ENCODE results near the gene TRPM2.

TRPM2 gene

DNA sequence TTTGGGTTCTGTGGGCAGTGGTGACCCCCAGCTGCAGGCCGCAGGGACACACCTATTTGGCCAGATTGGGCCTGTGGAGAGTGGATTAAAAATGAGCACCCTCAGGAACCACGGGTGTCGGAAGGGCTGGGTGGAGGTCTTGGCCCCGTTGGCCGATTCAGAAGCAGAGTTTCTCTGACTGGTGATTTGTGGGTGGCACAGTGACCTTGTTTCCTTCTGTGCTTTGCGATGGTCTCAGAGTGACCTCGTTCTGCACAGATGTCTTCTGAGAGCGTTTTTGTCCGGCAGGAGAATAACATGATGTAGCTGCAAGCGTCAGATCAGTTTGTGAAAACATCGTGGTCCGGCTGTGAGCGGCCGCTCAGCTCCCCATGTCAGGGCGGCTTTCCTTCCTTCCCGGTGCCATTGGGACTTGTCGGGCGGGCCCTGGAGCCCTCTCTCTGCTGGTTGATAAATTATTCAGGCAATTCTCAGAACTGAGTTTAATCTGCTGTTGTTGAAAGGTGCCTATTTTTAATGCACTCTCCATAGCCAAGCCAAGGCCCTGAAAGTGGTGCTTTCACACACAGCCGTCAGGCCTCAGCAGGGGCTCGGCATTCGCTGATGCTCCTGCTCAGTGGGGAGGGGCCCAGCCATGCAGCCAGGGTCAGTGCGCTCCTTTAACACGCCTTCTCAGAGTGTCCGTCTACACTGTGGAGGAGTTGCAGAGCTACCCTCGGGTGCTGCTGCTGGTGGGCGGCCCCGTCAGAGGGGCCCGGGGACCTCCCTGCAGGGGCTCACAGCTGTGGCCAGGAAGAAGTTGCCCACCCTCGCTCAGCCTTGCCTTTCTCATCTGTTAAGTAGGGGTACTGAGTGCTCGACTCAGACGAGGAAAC lies 26.8 kb downstream of the TRPM2 start:
- H3K9ac ChIP-seq, result no peak overlapping the region
- no peak overlapping the region for H3K27ac ChIP-seq
- no peaks in the 10 kb centered on the region for H3K9me3 ChIP-seq (ENCODE audit: control insufficient read depth, low read length)
- H3K4me3 ChIP-seq (ENCODE audit: low read depth, low read length), result no peak overlapping the region
- no peaks in the 10 kb centered on the region for H3K36me3 ChIP-seq (ENCODE audit: control insufficient read depth, insufficient read depth, low read length)
- no peak overlapping the region for H2AFZ ChIP-seq
- H3K27me3 ChIP-seq (ENCODE audit: control insufficient read depth, insufficient read depth, low read length), result no peaks in the 10 kb centered on the region
- TF ChIP-seq, protein P1, sequence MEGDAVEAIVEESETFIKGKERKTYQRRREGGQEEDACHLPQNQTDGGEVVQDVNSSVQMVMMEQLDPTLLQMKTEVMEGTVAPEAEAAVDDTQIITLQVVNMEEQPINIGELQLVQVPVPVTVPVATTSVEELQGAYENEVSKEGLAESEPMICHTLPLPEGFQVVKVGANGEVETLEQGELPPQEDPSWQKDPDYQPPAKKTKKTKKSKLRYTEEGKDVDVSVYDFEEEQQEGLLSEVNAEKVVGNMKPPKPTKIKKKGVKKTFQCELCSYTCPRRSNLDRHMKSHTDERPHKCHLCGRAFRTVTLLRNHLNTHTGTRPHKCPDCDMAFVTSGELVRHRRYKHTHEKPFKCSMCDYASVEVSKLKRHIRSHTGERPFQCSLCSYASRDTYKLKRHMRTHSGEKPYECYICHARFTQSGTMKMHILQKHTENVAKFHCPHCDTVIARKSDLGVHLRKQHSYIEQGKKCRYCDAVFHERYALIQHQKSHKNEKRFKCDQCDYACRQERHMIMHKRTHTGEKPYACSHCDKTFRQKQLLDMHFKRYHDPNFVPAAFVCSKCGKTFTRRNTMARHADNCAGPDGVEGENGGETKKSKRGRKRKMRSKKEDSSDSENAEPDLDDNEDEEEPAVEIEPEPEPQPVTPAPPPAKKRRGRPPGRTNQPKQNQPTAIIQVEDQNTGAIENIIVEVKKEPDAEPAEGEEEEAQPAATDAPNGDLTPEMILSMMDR (IDR thresholded peaks at IDR 0.05), result no peak
- H3K4me2 ChIP-seq (ENCODE audit: low read length), result no peak overlapping the region
- no peaks in the 10 kb centered on the region for H3K79me2 ChIP-seq
- H3K4me1 ChIP-seq, result no peaks in the 10 kb centered on the region

DNA sequence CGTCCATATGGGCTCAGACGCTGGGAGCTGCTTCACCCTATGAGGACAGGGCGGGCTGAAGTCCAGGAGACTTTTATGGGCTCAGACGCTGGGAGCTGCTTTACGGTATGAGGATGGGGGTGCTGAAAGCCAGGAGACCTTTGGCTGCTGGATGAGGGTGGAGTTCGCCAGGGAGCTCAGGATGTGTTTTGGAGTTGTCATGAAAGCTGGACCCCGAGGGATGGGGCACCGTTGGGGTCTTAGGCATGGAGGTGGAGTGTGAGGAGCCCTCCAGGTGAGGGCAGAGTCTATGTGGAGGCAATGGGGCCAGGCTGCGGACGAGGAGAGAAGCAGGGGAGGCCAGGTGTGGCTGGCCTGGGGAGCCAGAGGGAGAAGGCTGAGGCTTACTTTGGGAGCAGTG lies 27.5 kb downstream of the TRPM2 start:
- Histone ChIP-seq H3K36me3 (ENCODE audit: control insufficient read depth, insufficient read depth, low read length) (no peaks in the 10 kb centered on the region), H3K27me3 (ENCODE audit: control insufficient read depth, insufficient read depth, low read length) (no peaks in the 10 kb centered on the region), H2AFZ (no peak overlapping the region), H3K4me1 (no peaks in the 10 kb centered on the region), H3K4me3 (ENCODE audit: low read depth, low read length) (no peak overlapping the region), H3K79me2 (no peaks in the 10 kb centered on the region), H3K4me2 (ENCODE audit: low read length) (no peak overlapping the region), H3K9me3 (ENCODE audit: control insufficient read depth, low read length) (no peaks in the 10 kb centered on the region), H3K9ac (no peak overlapping the region), H3K27ac (no peak overlapping the region)
- TF ChIP-seq, protein P1 (IDR thresholded peaks at IDR 0.05), result no peak

DNA sequence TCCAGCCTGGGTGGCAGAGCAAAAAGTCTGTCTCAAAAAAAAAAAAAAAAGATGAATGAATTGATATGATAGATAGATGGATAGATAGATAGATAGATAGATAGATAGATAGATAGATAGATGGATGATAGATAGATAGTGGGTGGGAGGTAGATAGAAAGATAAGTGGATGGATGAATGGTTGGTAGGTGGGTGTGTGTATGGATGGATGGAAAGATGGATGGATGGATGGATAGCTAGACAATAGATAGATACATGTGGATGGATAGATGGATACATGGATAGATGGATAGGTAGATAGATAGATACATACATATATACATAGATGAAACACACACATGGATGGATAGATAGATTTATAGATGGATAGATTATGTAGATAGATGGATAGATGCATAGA lies 28.5 kb downstream of the TRPM2 start:
- H3K79me2 ChIP-seq, result no peaks in the 10 kb centered on the region
- no peaks in the 10 kb centered on the region for H3K4me1 ChIP-seq
- no peaks in the 10 kb centered on the region for H3K9me3 ChIP-seq (ENCODE audit: control insufficient read depth, low read length)
- no peak overlapping the region for H3K27ac ChIP-seq
- H3K9ac ChIP-seq, result no peak overlapping the region
- no peak overlapping the region for H3K4me3 ChIP-seq (ENCODE audit: low read depth, low read length)
- no peak overlapping the region for H2AFZ ChIP-seq
- TF ChIP-seq, protein P1 (IDR thresholded peaks at IDR 0.05), result no peak
- H3K27me3 ChIP-seq (ENCODE audit: control insufficient read depth, insufficient read depth, low read length), result no peaks in the 10 kb centered on the region
- no peaks in the 10 kb centered on the region for H3K36me3 ChIP-seq (ENCODE audit: control insufficient read depth, insufficient read depth, low read length)
- no peak overlapping the region for H3K4me2 ChIP-seq (ENCODE audit: low read length)

DNA sequence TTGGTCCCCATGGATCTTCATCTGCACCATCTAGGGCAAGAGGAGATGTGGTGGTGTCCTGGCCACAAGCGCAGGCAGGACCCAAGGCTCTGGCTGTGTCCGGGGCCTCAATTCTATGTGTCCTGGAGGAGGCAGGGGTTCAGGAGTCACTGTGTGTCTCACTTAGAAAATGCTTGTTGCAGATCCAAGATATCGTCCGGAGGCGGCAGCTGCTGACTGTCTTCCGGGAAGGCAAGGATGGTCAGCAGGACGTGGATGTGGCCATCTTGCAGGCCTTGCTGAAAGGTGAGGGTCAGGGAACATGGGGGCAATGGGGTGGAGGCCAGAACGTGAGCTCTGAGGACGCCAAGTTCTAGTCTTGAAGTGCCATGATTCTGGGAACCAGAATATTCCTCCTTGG lies 29.1 kb downstream of the TRPM2 start:
- Histone ChIP-seq H3K9me3 (ENCODE audit: control insufficient read depth, low read length) (no peaks in the 10 kb centered on the region), H3K4me2 (ENCODE audit: low read length) (no peak overlapping the region), H3K79me2 (no peaks in the 10 kb centered on the region), H3K9ac (no peak overlapping the region), H3K4me1 (no peaks in the 10 kb centered on the region), H3K27ac (no peak overlapping the region), H2AFZ (no peak overlapping the region), H3K4me3 (ENCODE audit: low read depth, low read length) (no peak overlapping the region), H3K27me3 (ENCODE audit: control insufficient read depth, insufficient read depth, low read length) (no peaks in the 10 kb centered on the region), H3K36me3 (ENCODE audit: control insufficient read depth, insufficient read depth, low read length) (no peaks in the 10 kb centered on the region)
- TF ChIP-seq, protein P1 (IDR thresholded peaks at IDR 0.05), result no peak

DNA sequence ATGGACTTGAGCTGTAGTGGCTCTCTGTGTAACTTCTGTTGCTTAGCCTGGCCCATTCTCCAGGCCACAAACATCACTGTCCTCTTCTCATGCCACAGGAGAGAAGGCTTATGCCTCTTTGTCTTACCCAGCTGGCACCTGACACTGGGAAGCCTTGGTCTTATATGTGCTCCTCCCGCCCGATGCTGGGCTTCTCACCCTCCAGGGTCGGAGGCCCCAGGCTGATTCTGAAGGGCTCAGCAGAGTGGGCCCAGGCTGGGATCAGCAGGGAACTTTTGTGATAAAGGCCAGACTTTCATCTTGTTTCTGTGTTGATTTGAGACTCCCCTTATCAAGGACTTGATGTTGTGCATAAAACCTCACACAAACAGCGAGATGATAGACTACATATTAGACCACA lies 29.8 kb downstream of the TRPM2 start:
- H3K79me2 ChIP-seq, result no peaks in the 10 kb centered on the region
- H3K36me3 ChIP-seq (ENCODE audit: control insufficient read depth, insufficient read depth, low read length), result no peaks in the 10 kb centered on the region
- no peak overlapping the region for H3K9ac ChIP-seq
- H3K4me1 ChIP-seq, result no peaks in the 10 kb centered on the region
- H3K9me3 ChIP-seq (ENCODE audit: control insufficient read depth, low read length), result no peaks in the 10 kb centered on the region
- H2AFZ ChIP-seq, result no peak overlapping the region
- no peak overlapping the region for H3K4me3 ChIP-seq (ENCODE audit: low read depth, low read length)
- TF ChIP-seq, protein P1 (IDR thresholded peaks at IDR 0.05), result no peak
- no peak overlapping the region for H3K4me2 ChIP-seq (ENCODE audit: low read length)
- H3K27ac ChIP-seq, result no peak overlapping the region
- no peaks in the 10 kb centered on the region for H3K27me3 ChIP-seq (ENCODE audit: control insufficient read depth, insufficient read depth, low read length)
